NCI-H82 treated with DMSO at 0.1 percent for 48 hours (cell line): ENCODE data around the gene FAM131A.

Source experiments
- DNase-seq: peaks from one replicate; lab custom pipeline; 2025; ENCODE audit not compliant: unreplicated experiment; lab: John Stamatoyannopoulos, UW

The FAM131A gene

DNA sequence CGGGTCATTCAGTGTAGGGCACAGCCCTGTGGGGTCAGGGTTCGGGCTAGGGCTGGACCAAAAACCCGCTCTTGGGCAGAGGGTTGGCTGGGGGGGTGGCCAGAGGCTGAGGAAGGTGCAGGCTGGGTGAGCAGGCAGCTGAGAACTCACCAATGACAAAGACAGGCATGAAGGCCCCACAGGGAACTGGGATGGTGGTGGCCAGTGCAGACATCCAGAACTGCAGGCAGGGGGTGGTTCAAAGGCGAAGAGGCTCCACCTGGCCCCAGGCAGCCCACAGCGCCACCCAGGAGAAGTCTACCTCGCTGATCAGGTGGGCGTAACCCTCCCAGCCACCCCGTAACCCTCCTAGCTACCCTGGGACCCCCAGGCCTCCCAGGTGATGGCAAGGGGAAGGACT lies 17.4 kb downstream of the FAM131A start:
- DNase-seq = no peak

DNA sequence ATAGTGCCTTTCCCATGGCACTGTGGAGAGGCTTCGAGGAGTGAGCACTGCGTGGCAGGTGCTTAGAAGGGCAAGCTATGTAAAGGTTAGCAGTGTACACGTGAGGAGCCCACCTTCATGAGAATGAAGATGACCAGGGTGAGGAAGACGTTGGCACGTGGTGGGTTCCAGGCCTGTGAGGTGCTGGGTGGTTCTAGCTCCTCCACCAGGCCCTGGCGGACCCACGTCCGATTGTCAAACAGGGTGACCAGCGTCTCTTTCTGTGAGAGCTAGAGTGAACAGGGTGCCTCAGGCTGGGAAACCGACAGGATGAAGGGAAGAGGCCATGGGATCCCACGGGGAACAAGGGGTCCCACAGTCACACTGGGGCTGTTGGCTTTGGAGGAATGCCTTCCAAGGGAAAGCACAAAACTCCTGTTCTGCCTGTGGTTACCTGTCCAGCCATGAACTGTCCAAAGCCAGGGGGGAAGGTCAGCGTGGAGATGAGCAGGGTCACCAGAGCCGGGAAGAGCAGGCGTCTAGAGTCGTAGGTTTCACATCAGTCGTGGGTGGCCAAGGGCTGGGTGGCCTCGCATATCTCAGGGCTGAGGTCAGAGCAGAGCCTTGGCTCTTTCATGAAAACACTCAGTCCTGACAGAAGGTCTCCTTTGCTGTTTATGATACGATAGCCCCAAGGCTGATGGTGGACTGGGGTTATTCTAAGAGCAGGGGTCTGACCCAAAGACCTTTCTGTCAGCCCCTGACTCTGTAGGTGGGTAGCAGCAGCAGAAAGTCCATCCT lies 18.1 kb downstream of the FAM131A start:
- DNase-seq = no peak

DNA sequence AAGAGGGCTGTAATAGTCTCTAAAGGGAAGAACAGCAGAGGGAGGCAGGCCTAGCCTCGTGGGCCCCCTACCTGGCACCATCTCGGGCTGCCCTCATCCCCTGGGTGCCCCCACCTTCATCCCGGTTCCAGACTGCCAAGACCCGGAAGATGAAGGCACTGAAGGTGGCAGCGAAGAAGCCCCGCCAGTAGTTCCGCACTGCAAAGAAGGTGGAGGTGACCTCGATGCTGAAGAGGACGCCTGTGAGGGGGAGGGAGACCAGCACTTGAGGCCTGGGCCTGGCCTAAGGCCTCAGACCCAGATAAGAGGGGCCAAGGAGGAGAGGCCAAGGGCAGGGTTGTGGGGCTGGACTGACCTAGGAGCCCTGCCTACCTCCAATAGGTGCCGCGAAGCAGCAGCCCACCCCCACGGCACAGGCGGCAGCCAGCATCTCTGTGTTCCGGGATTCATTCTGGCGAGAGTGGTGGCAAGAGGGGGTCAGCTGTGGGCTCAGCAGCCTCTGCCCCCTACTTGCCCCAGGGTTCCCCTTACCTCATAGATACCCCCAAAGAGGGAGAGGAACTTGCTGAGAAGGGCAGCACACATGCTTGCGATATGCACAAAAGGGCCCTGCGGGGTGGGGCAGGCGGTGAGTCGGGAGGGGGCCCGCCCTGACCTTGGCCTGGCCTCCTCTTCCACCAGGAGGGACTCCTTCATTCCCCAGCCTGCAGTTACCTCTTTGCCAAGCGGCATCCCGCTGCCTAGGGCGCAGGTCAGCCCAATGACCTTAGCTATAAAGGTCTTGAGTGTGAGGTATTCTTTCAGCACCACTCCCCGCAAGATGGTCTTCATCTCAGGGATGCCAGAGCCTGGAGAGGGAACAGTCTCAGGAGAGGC lies 20.1 kb downstream of the FAM131A start:
- DNase-seq = no peak

DNA sequence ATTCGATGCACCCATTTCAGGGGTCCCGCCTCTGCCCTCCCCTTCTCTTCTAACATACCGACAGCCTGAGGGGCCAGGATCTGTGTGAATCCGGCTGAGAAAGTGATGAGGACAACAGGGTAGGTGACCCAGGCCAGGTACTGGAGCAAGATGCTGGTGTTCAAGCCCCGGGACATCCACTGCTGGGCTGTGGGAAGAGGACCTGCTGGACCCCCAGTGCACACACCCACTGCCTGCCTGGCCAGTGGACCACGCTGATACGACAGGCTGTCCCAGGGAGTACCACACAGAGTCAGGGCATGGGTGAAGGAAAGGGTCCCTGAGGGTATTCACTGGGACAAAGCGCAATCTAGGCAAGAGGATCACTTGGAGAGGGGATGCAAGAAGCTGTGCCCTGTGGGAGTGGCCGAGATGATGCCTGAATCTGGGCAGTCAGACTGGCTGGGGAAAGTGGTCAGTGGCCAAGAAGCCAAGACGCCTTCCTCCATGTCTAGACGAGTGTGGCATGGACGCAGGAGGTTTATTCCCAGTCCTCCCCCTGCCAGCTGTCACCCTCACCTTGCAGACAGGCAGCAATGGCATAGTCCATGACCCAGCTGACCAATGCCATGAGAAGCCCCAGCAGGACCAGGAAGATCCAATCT lies 20.8 kb downstream of the FAM131A start:
- DNase-seq = no peak

DNA sequence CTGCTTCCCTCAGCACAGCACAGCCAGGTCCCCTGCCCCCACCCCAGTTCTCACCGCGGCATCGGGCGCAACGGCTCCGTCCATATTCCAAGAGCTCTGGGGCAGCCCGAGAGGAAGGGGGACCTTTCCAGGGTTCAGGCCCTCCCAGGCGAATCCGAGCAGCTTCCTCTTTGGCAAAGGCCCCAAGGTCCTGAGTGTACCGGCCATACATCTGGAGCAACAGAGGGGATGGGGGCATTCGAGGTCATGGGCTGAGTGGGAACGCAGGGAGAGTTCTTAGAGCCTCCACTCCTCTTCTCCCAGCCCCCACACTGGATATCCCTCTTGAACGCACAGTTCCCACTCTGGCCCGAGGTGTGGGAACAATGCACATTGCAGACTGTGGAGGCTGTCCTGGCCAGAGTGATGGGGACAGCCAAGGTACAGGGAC lies 21.5 kb downstream of the FAM131A start:
- DNase-seq = no peak

DNA sequence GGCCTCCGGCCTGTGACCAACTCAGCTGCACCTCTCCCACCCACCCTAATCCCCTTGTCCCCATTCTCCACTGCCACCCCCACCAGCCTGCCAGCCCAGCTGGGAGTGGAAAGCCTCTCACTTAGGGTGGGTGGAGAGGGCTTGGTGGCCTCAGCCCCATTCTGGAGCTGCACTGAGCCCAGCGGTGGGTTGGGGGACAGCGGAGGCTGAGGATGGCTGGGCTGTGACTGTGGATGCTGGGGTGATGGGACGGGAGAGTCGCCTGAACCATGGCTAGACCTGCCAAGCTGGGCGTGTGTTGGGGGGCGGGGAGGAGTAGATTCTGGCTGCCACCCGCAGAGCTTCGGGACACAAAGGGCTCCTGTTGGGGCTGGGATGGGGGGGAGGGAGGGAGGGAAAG lies 22.2 kb downstream of the FAM131A start:
- DNase-seq = no peak

DNA sequence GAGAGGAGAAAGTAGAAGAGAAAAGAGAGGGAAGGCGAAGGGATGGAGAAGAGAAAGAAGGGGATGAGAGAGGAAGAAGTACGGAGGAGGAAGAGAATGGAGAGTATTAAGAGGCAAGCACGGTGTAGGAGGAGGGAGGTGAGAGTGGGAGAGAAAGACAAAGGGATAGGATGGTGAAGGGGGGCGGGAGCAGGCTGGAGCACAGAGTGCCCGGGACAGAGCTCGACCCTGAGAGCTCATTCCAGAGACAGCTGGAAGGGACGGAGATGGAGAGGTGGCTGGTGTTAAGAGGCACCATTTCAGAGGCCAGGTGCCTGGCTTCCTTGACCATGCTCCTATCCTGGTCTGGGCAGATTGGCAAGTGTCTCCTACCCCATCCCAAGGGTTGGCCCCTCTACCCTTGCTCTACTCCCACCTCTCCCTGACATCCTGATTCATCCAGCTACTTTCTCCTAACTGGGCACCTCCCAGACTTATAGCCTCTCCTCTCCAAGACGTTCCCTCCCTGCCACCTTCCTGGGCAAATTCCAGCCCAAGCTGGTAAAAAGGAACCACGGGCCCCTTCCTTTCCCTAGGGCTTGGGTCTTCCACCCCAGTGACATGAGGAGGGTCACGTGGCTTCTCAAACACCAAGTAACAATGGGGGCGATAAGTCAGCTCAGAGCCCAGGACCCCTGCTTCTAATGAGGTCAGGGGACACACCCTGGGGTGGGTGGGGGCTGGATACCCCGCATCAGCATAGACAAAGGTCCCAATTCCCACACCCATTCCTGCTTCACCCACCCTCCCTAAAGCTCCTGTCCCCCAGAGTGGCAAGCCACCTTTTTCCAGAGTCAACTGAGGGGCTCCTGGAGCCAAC lies 22.9 kb downstream of the FAM131A start:
- no peak for DNase-seq

DNA sequence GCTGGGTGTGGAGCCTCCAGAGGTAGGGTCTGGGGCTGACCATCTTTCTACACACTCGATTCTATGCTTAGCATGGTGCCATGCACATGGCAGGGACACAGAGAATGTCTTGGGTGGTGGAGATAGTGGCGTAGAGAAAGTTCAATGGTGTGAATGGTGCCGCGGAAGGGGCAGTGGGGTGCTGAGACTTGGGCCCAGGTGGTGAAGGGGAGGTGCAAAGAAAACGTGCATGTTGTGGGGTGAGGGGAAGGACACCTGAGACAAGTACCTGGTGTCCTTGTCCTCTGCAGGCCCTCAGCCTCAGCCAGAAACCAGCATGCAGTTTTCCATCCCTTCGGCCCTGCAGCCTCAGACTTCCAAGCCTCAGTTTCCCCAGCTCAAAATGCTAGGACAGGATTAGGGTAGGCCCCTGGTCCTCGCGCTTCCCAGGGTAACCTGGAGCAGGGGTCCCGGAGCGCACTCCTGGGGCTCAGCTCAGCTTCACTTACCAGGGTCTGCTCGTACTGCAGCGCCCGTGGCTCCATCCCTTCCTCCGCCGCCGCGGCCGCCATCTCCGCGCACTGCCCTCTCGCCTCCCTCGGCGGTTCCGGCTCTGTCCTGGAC lies 23.6 kb downstream of the FAM131A start:
- no peak for DNase-seq

DNA sequence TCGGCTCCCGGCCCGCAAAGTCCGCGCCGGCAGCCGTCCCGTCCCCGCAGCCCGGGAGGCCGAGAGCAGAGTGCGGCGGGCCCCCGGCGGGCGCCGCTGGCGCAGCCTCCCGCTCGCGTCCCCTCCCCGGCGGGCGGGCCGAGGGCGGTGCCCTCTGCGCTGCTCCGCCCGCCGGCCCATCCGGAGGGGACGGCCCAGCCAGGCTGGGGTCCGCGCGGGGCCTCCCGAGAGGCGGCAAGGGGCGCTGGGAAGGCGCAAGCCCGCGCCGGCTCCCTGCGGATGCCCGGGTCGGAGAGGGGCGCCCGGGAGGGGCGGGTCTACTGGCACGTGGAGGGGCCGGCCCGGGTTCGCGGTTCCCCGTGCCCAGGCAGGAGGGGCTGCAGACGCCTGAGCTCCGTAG lies 24.1 kb downstream of the FAM131A start, which contains the start of the genes CLCN2 and POLR2H:
TSS of gene CLCN2 (minus strand) at position 74 of the 400 bp plus-strand sequence. CDS start 126 bp downstream, outside the sequence.
TSS of gene POLR2H (plus strand) at position 179 of the 400 bp plus-strand sequence. CDS start 1,783 bp downstream, outside the sequence.
- no peak for DNase-seq

DNA sequence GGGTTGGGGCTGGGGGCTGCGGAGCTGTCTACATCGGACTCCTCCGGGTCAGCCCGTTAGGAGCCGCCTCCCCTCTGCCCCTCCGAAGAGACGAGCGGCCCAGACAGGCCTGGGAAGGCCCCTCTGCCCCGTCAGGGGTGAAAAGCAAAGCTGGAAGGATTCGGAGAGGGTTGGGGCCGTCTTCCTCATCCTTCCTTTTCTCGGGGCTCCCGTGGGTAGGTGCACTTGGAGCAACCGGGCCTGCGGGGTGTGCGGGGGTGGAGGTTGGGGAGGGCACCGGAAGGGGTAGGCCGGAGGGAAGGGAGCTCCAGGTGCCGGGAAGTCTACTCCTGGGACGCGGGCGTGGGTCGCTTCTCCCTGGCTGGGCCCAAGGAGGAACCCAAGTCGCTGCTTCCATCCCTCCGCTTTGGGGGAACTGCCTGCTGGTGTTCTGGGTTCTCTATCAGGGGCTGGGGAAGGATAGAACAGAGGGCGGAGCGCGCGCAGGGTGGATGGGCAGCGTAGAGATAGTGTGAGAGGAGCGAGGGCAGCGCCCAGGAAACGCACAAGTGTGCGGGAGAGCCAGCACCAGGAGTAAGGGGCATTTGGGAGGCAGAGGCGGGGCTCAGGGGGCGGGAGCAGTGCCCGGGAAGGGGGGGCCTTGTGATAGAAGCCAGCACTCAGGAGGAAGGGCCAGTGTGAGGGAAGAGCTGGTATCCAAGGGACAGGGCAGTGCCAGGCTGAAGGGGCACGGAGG lies 24.7 kb downstream of the FAM131A start:
- DNase-seq = no peak

DNA sequence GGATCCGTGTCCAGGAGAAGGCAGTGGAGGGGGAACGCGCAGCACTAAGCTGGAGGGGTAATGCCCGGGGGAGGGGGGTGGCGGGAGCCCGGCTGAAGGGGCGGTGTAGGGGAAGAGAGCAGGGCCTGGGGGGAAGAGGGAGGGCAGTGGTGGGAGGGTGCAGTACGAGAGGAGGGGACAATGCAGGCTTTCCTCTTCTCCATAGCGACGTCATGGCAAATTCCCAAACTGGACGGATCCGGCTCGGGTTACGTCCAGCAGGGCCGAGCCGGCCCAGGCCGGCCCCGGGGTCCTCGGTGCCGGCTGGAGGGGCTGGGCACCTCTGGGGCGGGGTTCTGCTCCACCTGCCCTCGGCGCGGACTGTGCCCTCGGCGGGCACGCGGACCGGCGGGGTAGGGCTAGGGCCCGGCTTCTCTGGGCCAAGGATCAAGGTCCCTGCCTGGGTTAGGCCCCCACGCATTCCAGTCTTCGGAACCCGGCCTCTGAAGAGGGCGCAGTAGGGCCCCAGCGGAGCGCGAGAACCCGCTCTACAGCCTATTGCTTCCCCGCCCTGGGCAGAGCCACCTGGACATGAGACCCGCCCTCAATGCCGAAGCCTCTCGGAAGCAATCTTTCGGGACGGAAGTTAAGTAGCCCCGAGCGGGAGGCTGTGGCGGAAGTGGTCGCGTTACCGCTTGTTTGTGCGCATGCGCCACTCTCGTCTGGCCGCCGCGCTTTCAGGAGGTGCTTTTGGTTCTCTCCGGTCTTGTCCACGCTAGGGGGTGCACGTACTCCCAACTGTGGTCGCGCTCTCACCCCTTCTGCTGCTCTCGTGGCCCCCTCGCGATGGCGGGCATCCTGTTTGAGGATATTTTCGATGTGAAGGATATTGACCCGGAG lies 25.5 kb downstream of the FAM131A start:
- peak; percentile 97 for DNase-seq

DNA sequence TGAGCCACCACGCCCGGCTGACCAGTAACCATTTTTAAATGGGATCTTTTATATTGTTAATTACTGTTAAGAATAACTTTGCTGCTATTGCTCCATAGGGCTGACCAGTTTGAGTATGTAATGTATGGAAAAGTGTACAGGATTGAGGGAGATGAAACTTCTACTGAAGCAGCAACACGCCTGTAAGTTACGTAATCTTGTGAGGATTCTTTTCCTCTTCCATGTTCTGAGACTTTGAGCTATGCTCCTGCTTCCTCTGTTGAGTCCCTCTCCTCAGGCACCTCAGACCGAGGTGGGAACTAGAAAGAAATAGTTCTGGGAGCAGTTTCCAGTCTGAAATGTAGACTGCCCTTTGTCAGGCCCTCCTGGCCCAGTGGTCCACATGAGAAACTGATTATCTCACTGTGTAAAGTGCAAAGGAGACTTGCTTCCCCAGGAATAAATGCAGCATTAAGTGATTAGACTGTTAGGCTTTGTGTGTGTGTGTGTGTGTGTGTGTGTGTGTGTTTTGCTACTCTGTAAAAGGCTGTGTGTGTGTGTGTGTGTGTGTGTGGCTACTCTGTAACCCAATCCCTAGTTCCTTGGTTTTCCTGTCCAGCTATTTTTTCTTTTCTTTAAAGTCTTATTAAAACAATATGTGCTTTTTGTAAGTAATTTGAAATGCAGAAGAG lies 29.4 kb downstream of the FAM131A start:
- no peak for DNase-seq

DNA sequence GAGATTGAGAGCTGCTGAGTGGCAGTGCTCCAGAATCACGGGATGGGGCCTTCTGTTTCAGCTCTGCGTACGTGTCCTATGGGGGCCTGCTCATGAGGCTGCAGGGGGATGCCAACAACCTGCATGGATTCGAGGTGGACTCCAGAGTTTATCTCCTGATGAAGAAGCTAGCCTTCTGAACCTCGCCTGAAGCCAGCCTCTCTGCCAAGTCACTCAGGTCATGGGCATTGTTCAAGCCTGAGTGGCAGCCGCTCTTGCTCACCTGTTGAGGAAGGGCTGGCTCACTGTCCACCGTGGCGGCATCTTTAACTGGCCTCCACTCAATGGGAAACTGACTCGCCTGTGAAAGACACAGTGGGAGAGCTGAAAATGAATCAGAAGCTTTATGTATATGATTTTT lies 30.7 kb downstream of the FAM131A start:
- no peak for DNase-seq

DNA sequence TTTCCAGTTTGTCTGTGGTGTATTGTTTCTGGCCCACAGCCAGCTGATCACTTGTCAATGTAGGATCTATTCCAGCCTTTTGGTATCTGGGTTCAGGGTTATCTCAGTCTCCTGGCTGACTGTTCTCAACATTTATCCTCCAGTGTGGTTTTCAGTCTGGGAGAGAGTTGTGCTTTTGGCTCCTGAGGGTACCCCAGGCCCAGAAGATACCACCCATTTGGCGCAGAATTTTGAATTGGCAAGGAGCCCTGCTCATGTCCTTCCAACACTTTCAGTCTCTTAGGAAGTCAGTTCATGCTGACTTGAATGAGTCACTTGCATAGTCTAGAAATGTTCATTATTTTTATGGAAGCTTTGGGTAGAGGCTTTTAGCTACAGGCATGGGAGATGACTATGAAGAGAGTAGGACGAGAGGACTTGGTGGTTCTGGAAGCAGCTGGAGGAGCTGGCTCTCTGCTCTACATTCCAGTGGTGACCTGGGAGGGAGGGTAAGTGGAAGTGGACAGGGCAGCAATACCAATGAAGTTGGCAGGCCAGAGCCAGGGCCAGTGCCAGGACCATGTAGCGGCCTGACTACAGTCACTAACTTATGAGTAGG lies 31.3 kb downstream of the FAM131A start:
- no peak for DNase-seq

DNA sequence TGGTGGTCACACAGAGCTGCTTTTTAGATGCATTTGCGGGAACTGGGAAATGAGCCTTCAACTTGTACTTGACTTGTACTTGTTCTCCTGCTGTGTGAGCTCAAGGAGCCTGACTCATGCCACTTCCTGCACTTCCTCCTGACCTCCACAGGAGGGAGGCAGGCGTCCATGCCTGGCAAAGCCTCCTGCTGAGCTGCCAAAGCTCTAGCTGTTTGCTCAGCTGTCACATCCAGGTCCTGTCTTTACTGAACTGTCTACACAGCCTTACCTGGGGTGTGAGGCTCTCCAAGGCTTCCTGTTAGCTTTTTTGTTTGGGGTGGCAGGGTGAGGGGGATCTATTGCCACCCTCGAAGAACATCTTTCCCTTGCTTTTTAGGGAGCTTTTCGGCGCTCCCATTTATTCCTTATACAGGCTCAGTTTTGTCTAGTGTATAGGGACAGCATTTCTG lies 34.2 kb downstream of the FAM131A start:
- peak; percentile 66 for DNase-seq

DNA sequence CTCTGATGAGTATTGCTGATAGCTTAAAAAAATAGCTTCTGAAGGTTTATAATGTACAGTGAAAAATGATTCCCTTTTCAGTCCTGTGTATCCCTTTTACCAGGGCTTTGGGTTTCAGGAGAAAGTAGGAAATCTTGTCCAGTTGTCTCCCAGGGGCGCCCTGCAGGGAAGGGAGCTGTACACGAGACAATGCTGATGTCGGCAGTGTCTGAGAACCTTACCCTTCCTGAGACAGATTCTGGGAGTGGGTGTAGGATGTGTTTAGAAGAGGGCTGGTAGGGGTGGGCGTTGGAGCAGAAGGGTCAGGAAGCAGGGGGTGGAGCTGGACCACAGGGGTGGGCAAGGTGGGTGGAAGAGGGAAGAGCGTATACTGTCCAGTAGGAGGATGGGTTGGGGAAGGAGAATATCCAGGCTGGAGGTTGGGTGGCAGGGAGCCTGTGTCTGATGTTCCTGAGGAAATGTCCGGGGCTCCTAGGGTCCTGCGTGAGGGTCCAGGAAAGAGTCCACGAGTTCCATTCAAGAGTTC lies 35.0 kb downstream of the FAM131A start:
- DNase-seq = no peak

DNA sequence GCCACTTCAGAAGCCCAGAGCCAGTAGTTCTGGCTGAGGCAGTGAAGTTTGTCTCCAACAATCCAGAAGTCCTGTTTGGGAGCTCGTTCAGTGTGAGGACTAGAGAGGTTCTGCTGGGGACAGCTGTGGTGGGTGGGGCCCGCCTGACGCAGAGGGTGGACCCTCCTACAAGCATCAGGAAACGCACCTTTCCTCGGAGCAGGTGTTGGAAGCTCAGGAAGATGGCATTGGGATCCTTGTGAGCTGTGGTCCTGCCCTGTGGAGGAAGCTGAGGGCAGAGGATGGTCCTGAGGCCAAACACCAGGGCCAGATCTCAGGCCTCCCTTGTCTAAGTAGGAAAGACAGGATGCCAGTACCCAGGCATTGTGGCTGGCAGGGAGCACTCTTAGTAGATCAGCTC lies 35.5 kb downstream of the FAM131A start:
- no peak for DNase-seq
